Activated T-helper 2 cell treated with anti-CD3 and anti-CD28 coated beads, Interferon-gamma antibody, Interleukin-2, Interleukin-4, amounts not matched to agents 10 μg/mL and 5 μg/mL and 100 μg/mL, durations not matched to agents 14 hours and 24 hours and 36 hours (primary cell): ENCODE results near the gene ATAD3B. TPM values are rescaled to one million over a fixed set of nuclear protein-coding genes. Genes with fewer than 3 reads are reported as not detected.
"Not testable (repeated sequence)": the region's sequence is repeated elsewhere in the genome, so short reads cannot be mapped to it uniquely, and the experiment has no call there.

Experiments
- DNase-seq: peaks from one replicate; pipeline ENCODE4 v3.0.0; 2021; ENCODE audit warnings: low spot score
- H3K27ac Mint-ChIP-seq: one replicate; pipeline ENCODE4 v1.8.0; 2021; ENCODE audit warnings: mixed read lengths
- H3K27me3 Mint-ChIP-seq: one replicate; pipeline ENCODE4 v1.8.0; 2021; ENCODE audit warnings: low read depth, mixed read lengths
- H3K36me3 Mint-ChIP-seq: one replicate; pipeline ENCODE4 v1.8.0; 2021; ENCODE audit warnings: low read depth, mixed read lengths
- H3K4me1 Mint-ChIP-seq: one replicate; pipeline ENCODE4 v1.8.0; 2021; ENCODE audit warnings: low read depth, mixed read lengths
- H3K4me3 Mint-ChIP-seq: one replicate; pipeline ENCODE4 v1.8.0; 2021; ENCODE audit warnings: low read depth, mild to moderate bottlenecking, moderate library complexity, mixed read lengths
- H3K9me3 Mint-ChIP-seq: one replicate; pipeline ENCODE4 v1.8.0; 2021; ENCODE audit warnings: mixed read lengths
- intact Hi-C: fragments of 100-400 bp; cut with micrococcal nuclease; formaldehyde crosslinking; loops from one replicate; pipeline ENCODE4 v1.15.1; 2023
- total RNA-seq: library from RNA; stranded (reverse); gene quantifications from 2 replicates; pipeline ENCODE4 v1.2.3, GENCODE V29; 2022

Gene ATAD3B
- 68.0 and 70.9 TPM in 2 replicates for total RNA-seq

- Mint-ChIP-seq H3K27me3 (no peaks in the 10 kb centered on the region), H3K27ac (peak within 1 kb of the TSS; percentile 76), H3K4me1 (peaks cover 12% of the 10 kb centered on the region), H3K36me3 (peaks cover 8% of the 10 kb centered on the region), H3K9me3 (no peaks in the 10 kb centered on the region), H3K4me3 (peak within 1 kb of the TSS; percentile 92)
- peak; percentile 93 for DNase-seq
- intact Hi-C loops = loop anchor here (1.0 to 2.0 kb wide), 2 partner anchors 40 to 65 kb away; partner anchors contain the start of gene MRPL20
Observed at GRCh38 chr1:1471389-1472052, at the start of gene ATAD3B. ATAD3B (plus strand) TSS chr1:1471765; CDS start chr1:1471885, 120 bp downstream.

- Mint-ChIP-seq H3K4me1 (peaks cover 8% of the 10 kb centered on the region), H3K36me3 (no peaks in the 10 kb centered on the region), H3K9me3 (no peaks in the 10 kb centered on the region), H3K27ac (no peak overlapping the region), H3K27me3 (peaks cover 11% of the 10 kb centered on the region), H3K4me3 (no peak overlapping the region)
- intact Hi-C loops = no loop called here
- DNase-seq = no peak
Observed at GRCh38 chr1:1421907-1422464, 49.6 kb upstream of the ATAD3B start.

- intact Hi-C loops = no loop called here
- Mint-ChIP-seq H3K36me3 (no peaks in the 10 kb centered on the region), H3K9me3 (no peaks in the 10 kb centered on the region), H3K27ac (no peak overlapping the region), H3K4me3 (no peak overlapping the region), H3K4me1 (peaks cover 7% of the 10 kb centered on the region), H3K27me3 (peaks cover 11% of the 10 kb centered on the region)
- no peak for DNase-seq
Observed at GRCh38 chr1:1422465-1423244, 48.9 kb upstream of the ATAD3B start.

GRCh38 chr1:1423245-1423597, 48.3 kb upstream of the ATAD3B start:
- DNase-seq = no peak
- intact Hi-C loops = no loop called here
- no peak overlapping the region for H3K27ac Mint-ChIP-seq
- H3K4me3 Mint-ChIP-seq = no peak overlapping the region
- peaks cover 11% of the 10 kb centered on the region for H3K27me3 Mint-ChIP-seq
- peaks cover 4% of the 10 kb centered on the region for H3K4me1 Mint-ChIP-seq
- no peaks in the 10 kb centered on the region for H3K36me3 Mint-ChIP-seq
- H3K9me3 Mint-ChIP-seq = no peaks in the 10 kb centered on the region

GRCh38 chr1:1424707-1425106, 46.9 kb upstream of the ATAD3B start:
- peaks cover 17% of the 10 kb centered on the region for H3K27me3 Mint-ChIP-seq
- H3K4me3 Mint-ChIP-seq = no peak overlapping the region
- H3K36me3 Mint-ChIP-seq = no peaks in the 10 kb centered on the region
- H3K9me3 Mint-ChIP-seq = no peaks in the 10 kb centered on the region
- H3K27ac Mint-ChIP-seq = no peak overlapping the region
- no peak for DNase-seq
- H3K4me1 Mint-ChIP-seq = peaks cover 4% of the 10 kb centered on the region
- intact Hi-C loops = no loop called here

GRCh38 chr1:1425426-1425752, 46.2 kb upstream of the ATAD3B start:
- DNase-seq = no peak
- Mint-ChIP-seq H3K4me3 (no peak overlapping the region), H3K27ac (no peak overlapping the region), H3K4me1 (peaks cover 4% of the 10 kb centered on the region), H3K9me3 (no peaks in the 10 kb centered on the region), H3K27me3 (peaks cover 22% of the 10 kb centered on the region), H3K36me3 (no peaks in the 10 kb centered on the region)
- intact Hi-C loops = no loop called here

- H3K36me3 Mint-ChIP-seq = no peaks in the 10 kb centered on the region
- no peak overlapping the region for H3K4me3 Mint-ChIP-seq
- no peak for DNase-seq
- intact Hi-C loops = no loop called here
- H3K4me1 Mint-ChIP-seq = peaks cover 4% of the 10 kb centered on the region
- H3K9me3 Mint-ChIP-seq = no peaks in the 10 kb centered on the region
- no peak overlapping the region for H3K27ac Mint-ChIP-seq
- peaks cover 22% of the 10 kb centered on the region for H3K27me3 Mint-ChIP-seq
Observed at GRCh38 chr1:1425753-1426495, 45.6 kb upstream of the ATAD3B start.

GRCh38 chr1:1426496-1427105, 45.0 kb upstream of the ATAD3B start:
- DNase-seq = no peak
- Mint-ChIP-seq H3K27me3 (peaks cover 22% of the 10 kb centered on the region), H3K27ac (no peak overlapping the region), H3K4me3 (no peak overlapping the region), H3K4me1 (peaks cover 4% of the 10 kb centered on the region), H3K36me3 (no peaks in the 10 kb centered on the region), H3K9me3 (no peaks in the 10 kb centered on the region)
- intact Hi-C loops = no loop called here

GRCh38 chr1:1427106-1427819, 44.3 kb upstream of the ATAD3B start:
- DNase-seq = no peak
- Mint-ChIP-seq H3K27me3 (peaks cover 22% of the 10 kb centered on the region), H3K4me1 (peaks cover 4% of the 10 kb centered on the region), H3K4me3 (no peak overlapping the region), H3K36me3 (no peaks in the 10 kb centered on the region), H3K9me3 (no peaks in the 10 kb centered on the region), H3K27ac (no peak overlapping the region)
- intact Hi-C loops = no loop called here

GRCh38 chr1:1427820-1428148, 43.8 kb upstream of the ATAD3B start:
- Mint-ChIP-seq H3K27me3 (peaks cover 22% of the 10 kb centered on the region), H3K27ac (no peak overlapping the region), H3K4me3 (no peak overlapping the region), H3K9me3 (no peaks in the 10 kb centered on the region), H3K4me1 (peaks cover 2% of the 10 kb centered on the region), H3K36me3 (no peaks in the 10 kb centered on the region)
- no peak for DNase-seq
- intact Hi-C loops = no loop called here

- no peak for DNase-seq
- Mint-ChIP-seq H3K27ac (no peak overlapping the region), H3K27me3 (peaks cover 22% of the 10 kb centered on the region), H3K4me3 (peak overlapping the region; percentile 27), H3K9me3 (no peaks in the 10 kb centered on the region), H3K36me3 (no peaks in the 10 kb centered on the region), H3K4me1 (no peaks in the 10 kb centered on the region)
- intact Hi-C loops = no loop called here
Observed at GRCh38 chr1:1428174-1428573, 43.4 kb upstream of the ATAD3B start.

GRCh38 chr1:1428967-1429366, 42.6 kb upstream of the ATAD3B start:
- H3K4me3 Mint-ChIP-seq, H3K9me3 Mint-ChIP-seq, H3K27ac Mint-ChIP-seq, H3K4me1 Mint-ChIP-seq, intact Hi-C loops, DNase-seq, H3K36me3 Mint-ChIP-seq: not testable (repeated sequence)
- H3K27me3 Mint-ChIP-seq = peaks cover 22% of the 10 kb centered on the region
